Gastroesophageal sphincter (tissue), 4 donors: ENCODE data around the gene DCT. TPM values are rescaled to one million over a fixed set of nuclear protein-coding genes. Genes with fewer than 3 reads are reported as not detected.

ENCODE experiments used
- ATAC-seq: fragments of 150-250 bp; one replicate; pipeline ENCODE4 v1.9.1; 2016; ENCODE audit warnings: mild to moderate bottlenecking, moderate library complexity
- H3K27ac ChIP-seq, 4 donors: fragments of 200-600 bp; sonication (generic) in 3 of 4; 1 replicate in 3 of 4; 2 replicates in 1 of 4; pipeline ENCODE4 v1.5.1; 2016 to 2019
- H3K27me3 ChIP-seq: fragments of 200-600 bp; sonication (generic); one replicate; pipeline ENCODE4 v1.5.1; 2019
- H3K36me3 ChIP-seq, 2 donors: fragments of 200-600 bp; sonication (generic); one replicate each; pipeline ENCODE4 v1.5.1; 2019; ENCODE audit warnings: control low read depth in 1 of 2
- H3K4me1 ChIP-seq, 3 donors: fragments of 200-600 bp; sonication (generic); 1 replicate in 2 of 3; 2 replicates in 1 of 3; pipeline ENCODE4 v1.5.1; 2016 to 2019; ENCODE audit warnings: control low read depth in 2 of 3
- H3K4me3 ChIP-seq, 2 donors: fragments of 200-600 bp; sonication (generic); one replicate each; pipeline ENCODE4 v1.5.1; 2019; ENCODE audit warnings: mild to moderate bottlenecking in 1 of 2, moderate library complexity in 1 of 2
- H3K9me3 ChIP-seq, 3 donors: fragments of 200-600 bp; sonication (generic); one replicate each; pipeline ENCODE4 v1.5.1; 2017 to 2019; ENCODE audit warnings: control low read depth in 2 of 3
- EP300 ChIP-seq: sonication (generic); formaldehyde crosslinking; IDR thresholded peaks from one replicate; pipeline ENCODE4 v1.6.1; 2017; ENCODE audit warnings: antibody characterized with exemption, mild to moderate bottlenecking
- POLR2A ChIP-seq, 2 donors: fragments of 450-650 bp; IDR thresholded peaks; one replicate each; pipeline ENCODE4 v1.6.1; 2017; ENCODE audit warnings: antibody characterized with exemption in 2 of 2, mild to moderate bottlenecking in 2 of 2, moderate library complexity in 1 of 2
- POLR2AphosphoS5 ChIP-seq: sonication (generic); formaldehyde crosslinking; IDR thresholded peaks from one replicate; pipeline ENCODE4 v1.6.1; 2017; ENCODE audit warnings: antibody characterized with exemption
- WGBS, 2 donors: methylation state at CpG; one replicate each; pipeline ENCODE4 v1.1.5; 2018; ENCODE audit warnings: low coverage in 1 of 2; 5-methylcytosine and 5-hydroxymethylcytosine counted together
- total RNA-seq, 4 donors: library from RNA; depleted of rRNA; stranded (reverse); fragments of >200 nt; gene quantifications; one replicate each; pipeline ENCODE4 v1.1.0, GENCODE V29; 2016
- TF ChIP-seq, protein P1 (sequence below), 4 experiments: fragments of 200-600 bp in 2 of 4; fragments of 450-650 bp in 2 of 4; sonication (generic) in 1 of 4; IDR thresholded peaks; one replicate each; pipeline ENCODE4 v1.5.1; 2017 to 2019; ENCODE audit warnings: antibody characterized with exemption in 4 of 4, mild to moderate bottlenecking in 2 of 4, moderate library complexity in 2 of 4

Gene DCT
- total RNA-seq, 4 donors from 2014 or later = 0.13 to 0.31 (median 0.21) TPM

DNA sequence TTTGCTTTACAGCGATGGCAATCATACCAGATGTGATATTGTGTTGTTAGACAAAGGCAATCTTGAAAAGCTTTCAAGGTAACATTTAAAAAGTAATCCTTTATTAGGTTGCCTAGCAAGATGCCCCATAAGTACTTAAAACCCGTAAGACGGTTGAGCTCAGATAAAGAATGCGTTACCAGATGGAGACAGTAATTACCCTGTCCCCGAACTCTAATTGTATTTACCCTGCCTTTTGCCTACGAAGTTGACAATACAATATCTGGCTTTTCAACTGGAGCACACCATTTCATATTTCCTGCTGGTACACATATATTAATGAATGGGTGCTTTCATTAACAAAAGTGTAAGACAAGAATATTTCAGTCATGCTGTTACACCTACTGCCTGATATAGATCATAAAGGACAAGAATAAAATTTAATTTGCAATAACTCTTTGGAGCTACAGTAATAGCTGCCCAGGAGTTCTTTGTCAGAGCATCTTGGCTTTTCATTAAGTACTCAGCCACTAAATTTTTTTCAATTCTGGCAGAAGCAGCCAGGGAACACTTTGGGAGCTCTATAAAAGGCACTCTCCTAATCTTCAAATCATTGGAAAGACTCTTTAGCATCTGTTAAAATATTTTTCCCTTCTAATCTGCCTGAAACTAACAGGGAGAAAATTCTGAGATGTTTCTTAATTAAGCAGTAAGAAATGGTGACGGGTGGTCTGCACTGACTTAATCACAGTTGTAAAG is 63.8 kb downstream of the DCT start:
- WGBS, 2 donors = 29 to 43% methylated on average over 7 of the region's 7 CpGs
- H3K36me3 ChIP-seq = no peaks in the 10 kb centered on the region
- H3K4me1 ChIP-seq = no peaks in the 10 kb centered on the region
- no peak for ATAC-seq
- H3K9me3 ChIP-seq = peaks cover 0 to 4% (median 0%) of the 10 kb centered on the region in 3 donors
- H3K4me3 ChIP-seq = no peak overlapping the region
- no peak for TF ChIP-seq POLR2A (IDR thresholded peaks at IDR 0.05)
- TF ChIP-seq POLR2AphosphoS5 = no peak
- TF ChIP-seq, protein P1, sequence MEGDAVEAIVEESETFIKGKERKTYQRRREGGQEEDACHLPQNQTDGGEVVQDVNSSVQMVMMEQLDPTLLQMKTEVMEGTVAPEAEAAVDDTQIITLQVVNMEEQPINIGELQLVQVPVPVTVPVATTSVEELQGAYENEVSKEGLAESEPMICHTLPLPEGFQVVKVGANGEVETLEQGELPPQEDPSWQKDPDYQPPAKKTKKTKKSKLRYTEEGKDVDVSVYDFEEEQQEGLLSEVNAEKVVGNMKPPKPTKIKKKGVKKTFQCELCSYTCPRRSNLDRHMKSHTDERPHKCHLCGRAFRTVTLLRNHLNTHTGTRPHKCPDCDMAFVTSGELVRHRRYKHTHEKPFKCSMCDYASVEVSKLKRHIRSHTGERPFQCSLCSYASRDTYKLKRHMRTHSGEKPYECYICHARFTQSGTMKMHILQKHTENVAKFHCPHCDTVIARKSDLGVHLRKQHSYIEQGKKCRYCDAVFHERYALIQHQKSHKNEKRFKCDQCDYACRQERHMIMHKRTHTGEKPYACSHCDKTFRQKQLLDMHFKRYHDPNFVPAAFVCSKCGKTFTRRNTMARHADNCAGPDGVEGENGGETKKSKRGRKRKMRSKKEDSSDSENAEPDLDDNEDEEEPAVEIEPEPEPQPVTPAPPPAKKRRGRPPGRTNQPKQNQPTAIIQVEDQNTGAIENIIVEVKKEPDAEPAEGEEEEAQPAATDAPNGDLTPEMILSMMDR (IDR thresholded peaks at IDR 0.05) = no peak
- no peak for TF ChIP-seq EP300
- H3K27ac ChIP-seq = no peak overlapping the region
- H3K27me3 ChIP-seq = peaks cover 18% of the 10 kb centered on the region

DNA sequence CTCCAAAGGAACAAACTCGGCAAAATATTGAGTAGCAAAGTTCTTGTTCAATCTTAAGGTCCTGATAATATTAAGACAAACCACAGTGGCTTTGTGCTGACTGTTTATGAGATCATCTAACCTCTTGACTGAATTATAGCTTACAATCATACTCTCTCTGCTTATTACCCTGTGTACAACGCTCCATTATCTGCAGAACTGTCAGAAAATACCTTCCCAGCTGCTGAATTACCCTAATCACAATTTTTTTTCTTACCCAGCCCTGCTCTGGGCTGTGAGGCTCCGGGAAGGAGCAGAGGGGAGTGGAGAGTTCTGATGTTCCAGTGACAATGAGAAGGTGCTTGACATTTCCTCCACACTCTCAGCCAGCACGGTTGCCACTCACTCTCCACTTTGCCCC is 64.8 kb downstream of the DCT start:
- Histone ChIP-seq H3K4me3 (no peak overlapping the region), H3K4me1 (no peaks in the 10 kb centered on the region), H3K27me3 (peaks cover 8% of the 10 kb centered on the region), H3K9me3 (peaks cover 0 to 4% (median 0%) of the 10 kb centered on the region in 3 donors), H3K36me3 (no peaks in the 10 kb centered on the region), H3K27ac (no peak overlapping the region)
- no peak for ATAC-seq
- TF ChIP-seq, protein P1 (IDR thresholded peaks at IDR 0.05) = no peak
- TF ChIP-seq EP300 (no peak), POLR2A (IDR thresholded peaks at IDR 0.05) (no peak), POLR2AphosphoS5 (no peak)
- 28 to 35% methylated on average over 4 of the region's 4 CpGs for WGBS, 2 donors

DNA sequence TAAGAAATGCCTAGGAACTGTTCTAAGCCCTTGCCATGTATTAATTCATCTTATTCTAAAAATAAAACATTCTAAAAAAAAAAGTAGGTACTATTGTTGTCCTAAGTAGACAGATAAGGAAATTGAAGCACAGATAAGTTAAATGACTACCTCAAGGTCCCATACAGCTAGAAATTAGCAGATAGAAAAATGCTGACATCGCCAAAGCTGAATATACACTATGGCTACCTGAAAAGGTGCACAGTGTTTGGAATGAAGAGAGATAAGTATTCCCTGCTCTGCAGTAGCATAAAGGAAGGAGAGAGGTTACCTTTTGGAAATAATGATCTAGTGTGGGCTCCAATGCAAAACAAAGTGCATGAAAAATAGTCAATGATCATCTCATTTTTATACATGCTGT is 65.3 kb downstream of the DCT start:
- Histone ChIP-seq H3K4me3 (no peak overlapping the region), H3K36me3 (no peaks in the 10 kb centered on the region), H3K27me3 (peaks cover 7% of the 10 kb centered on the region), H3K9me3 (peaks cover 0 to 4% (median 0%) of the 10 kb centered on the region in 3 donors), H3K27ac (no peak overlapping the region), H3K4me1 (no peaks in the 10 kb centered on the region)
- WGBS, 2 donors = 93 to 100% methylated on average over 1 of the region's 1 CpG
- TF ChIP-seq EP300 = no peak
- no peak for TF ChIP-seq POLR2AphosphoS5
- TF ChIP-seq, protein P1 (IDR thresholded peaks at IDR 0.05) = no peak
- no peak for TF ChIP-seq POLR2A (IDR thresholded peaks at IDR 0.05)
- no peak for ATAC-seq

DNA sequence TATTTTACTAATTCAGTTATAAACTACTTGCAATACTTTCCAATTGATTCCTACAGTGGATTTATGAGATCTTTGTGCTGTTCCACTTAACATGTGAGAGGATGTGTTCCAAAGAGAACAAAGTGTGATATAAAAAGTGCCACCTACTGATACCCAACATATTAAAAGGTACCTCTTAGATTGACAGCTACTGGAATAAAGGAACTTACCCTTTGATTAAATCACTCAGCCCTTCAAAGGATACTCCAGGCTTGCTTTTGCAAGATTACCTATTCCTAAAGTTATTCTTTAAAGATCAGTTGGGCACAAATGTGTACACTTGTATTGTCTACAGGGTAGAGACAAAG is 65.9 kb downstream of the DCT start:
- peaks cover 0 to 4% (median 0%) of the 10 kb centered on the region in 3 donors for H3K9me3 ChIP-seq
- no peak for TF ChIP-seq POLR2AphosphoS5
- TF ChIP-seq POLR2A (IDR thresholded peaks at IDR 0.05) = no peak
- TF ChIP-seq, protein P1 (IDR thresholded peaks at IDR 0.05) = no peak
- TF ChIP-seq EP300 = no peak
- no peak for ATAC-seq
- H3K27ac ChIP-seq = no peak overlapping the region
- peaks cover 7% of the 10 kb centered on the region for H3K27me3 ChIP-seq
- H3K4me3 ChIP-seq = no peak overlapping the region
- H3K36me3 ChIP-seq = no peaks in the 10 kb centered on the region
- no peaks in the 10 kb centered on the region for H3K4me1 ChIP-seq

DNA sequence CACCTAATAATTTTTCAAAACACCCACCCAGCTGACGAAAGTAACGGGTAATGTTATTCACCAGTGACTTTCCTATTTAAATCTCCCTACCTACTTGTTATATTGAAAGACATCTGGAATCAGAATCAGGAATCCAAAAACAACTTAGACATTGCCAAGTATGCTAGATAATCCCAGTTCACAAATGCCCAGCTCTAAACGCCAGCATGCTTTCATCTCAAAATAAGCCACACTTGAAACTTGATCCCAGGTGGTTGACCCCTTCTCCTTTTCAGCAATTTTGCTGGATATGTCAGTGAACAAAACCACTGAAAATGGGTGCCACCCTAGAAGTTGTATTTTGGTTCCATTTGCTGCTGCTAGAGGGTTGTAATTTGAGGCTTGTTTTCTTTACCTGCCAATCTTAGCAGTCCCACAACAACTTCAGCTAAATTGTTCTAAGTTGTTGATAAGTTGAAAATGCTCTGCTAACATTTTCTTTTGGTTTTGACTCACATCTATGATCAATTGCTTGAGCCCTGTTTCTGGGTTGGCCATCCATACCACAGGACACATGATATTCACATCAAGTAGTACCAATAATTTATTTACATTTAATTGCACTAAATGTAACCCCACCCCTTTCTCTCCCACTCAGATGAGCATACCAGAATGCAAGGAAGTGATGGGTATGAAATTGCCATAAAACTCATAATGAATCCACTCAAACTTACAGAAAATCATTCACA is 66.4 kb downstream of the DCT start:
- Histone ChIP-seq H3K27ac (no peak overlapping the region), H3K27me3 (peaks cover 7% of the 10 kb centered on the region), H3K9me3 (peaks cover 0 to 4% (median 0%) of the 10 kb centered on the region in 3 donors), H3K4me3 (no peak overlapping the region), H3K36me3 (no peaks in the 10 kb centered on the region), H3K4me1 (no peaks in the 10 kb centered on the region)
- WGBS, 2 donors = 64 to 77% methylated on average over 3 of the region's 3 CpGs
- ATAC-seq = no peak
- TF ChIP-seq, protein P1 (IDR thresholded peaks at IDR 0.05) = no peak
- TF ChIP-seq POLR2A (IDR thresholded peaks at IDR 0.05) = no peak
- no peak for TF ChIP-seq POLR2AphosphoS5
- no peak for TF ChIP-seq EP300
